ENCODE results near the gene SLC37A3.
"Not testable (repeated sequence)": the region's sequence is repeated elsewhere in the genome, so short reads cannot be mapped to it uniquely, and the experiment has no call there.

The SLC37A3 gene

GRCh38 chr7:140417456-140418155, 19.3 kb upstream of the SLC37A3 start:
- TF ChIP-seq CTCF (IDR thresholded peaks at IDR 0.05; ENCODE audit: low read length, missing control alignments) = no peak
- DNase-seq (ENCODE audit: low read depth) = no peak

GRCh38 chr7:140416560-140416959, 18.2 kb upstream of the SLC37A3 start:
- TF ChIP-seq CTCF (IDR thresholded peaks at IDR 0.05; ENCODE audit: low read length, missing control alignments) = no peak

More at GRCh38 chr7:140417456-140418155, 19.3 kb upstream of the SLC37A3 start:
- H3K4me3 ChIP-seq (replicated peaks; ENCODE audit: low read depth, low read length) = no peak overlapping the region

GRCh38 chr7:140415816-140416215, 17.5 kb upstream of the SLC37A3 start:
- DNase-seq (ENCODE audit: low read depth); H3K4me3 ChIP-seq (replicated peaks; ENCODE audit: low read depth, low read length): not testable (repeated sequence)

More at GRCh38 chr7:140416560-140416959, 18.2 kb upstream of the SLC37A3 start:
- DNase-seq (ENCODE audit: low read depth) = no peak
- no peak overlapping the region for H3K4me3 ChIP-seq (replicated peaks; ENCODE audit: low read depth, low read length)

- no peak overlapping the region for H3K4me3 ChIP-seq (replicated peaks; ENCODE audit: low read depth, low read length)
- TF ChIP-seq CTCF (IDR thresholded peaks at IDR 0.05; ENCODE audit: low read length, missing control alignments) = no peak
- no peak for DNase-seq (ENCODE audit: low read depth)
Observed at GRCh38 chr7:140415361-140415760, 17.0 kb upstream of the SLC37A3 start.

GRCh38 chr7:140404565-140405065, 6.3 kb upstream of the SLC37A3 start:
- no peak overlapping the region for H3K4me3 ChIP-seq (replicated peaks; ENCODE audit: low read depth, low read length)
- DNase-seq (ENCODE audit: low read depth) = no peak
- TF ChIP-seq CTCF (IDR thresholded peaks at IDR 0.05; ENCODE audit: low read length, missing control alignments) = no peak

- no peak for DNase-seq (ENCODE audit: low read depth)
- TF ChIP-seq CTCF (IDR thresholded peaks at IDR 0.05; ENCODE audit: low read length, missing control alignments) = no peak
- H3K4me3 ChIP-seq (replicated peaks; ENCODE audit: low read depth, low read length) = peak within 1 kb of the TSS; percentile 43
Observed at GRCh38 chr7:140403878-140404564, 5.7 kb upstream of the SLC37A3 start, which contains the start of gene RAB19. Gene RAB19 (plus strand): TSS chr7:140404058. CDS start chr7:140407647, 3,589 bp downstream.

GRCh38 chr7:140402178-140402835, 4.0 kb upstream of the SLC37A3 start:
- no peak for TF ChIP-seq CTCF (IDR thresholded peaks at IDR 0.05; ENCODE audit: low read length, missing control alignments)
- no peak overlapping the region for H3K4me3 ChIP-seq (replicated peaks; ENCODE audit: low read depth, low read length)
- peak; percentile 71 for DNase-seq (ENCODE audit: low read depth)
